Measurements from ENCODE around the gene UBN1.

UBN1 gene

GRCh38 chr16:4811242-4811641 is 36.0 kb upstream of the UBN1 start:
- H3K9me3 Mint-ChIP-seq = no peaks in the 10 kb centered on the region
- peaks cover 58% of the 10 kb centered on the region for H3K36me3 Mint-ChIP-seq (ENCODE audit: low read depth)
- no peaks in the 10 kb centered on the region for H3K4me1 Mint-ChIP-seq (ENCODE audit: low read depth)
- no peak overlapping the region for H3K4me3 Mint-ChIP-seq
- no peak overlapping the region for H3K27ac Mint-ChIP-seq
- H3K27me3 Mint-ChIP-seq = no peaks in the 10 kb centered on the region

DNA sequence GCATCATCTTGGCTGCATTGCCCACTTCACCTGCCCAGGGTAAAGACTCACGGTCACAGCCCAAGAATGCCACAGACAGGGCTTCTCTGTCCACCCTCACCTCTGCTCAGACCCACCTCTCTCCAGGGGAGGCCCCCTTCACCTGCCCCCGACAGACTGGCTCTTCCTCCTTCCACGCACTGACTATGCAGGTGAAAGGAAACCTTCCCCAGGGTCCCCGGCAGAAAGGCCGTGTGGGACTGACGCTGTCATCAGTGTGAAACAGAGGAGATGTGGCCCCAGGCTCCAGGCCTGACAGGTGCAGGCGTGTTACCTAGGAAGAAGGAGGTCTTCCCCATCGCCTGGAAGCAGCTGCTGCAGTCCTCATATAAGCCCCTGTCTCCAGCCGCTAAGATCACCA is 35.5 kb upstream of the UBN1 start:
- Mint-ChIP-seq H3K27me3 (no peaks in the 10 kb centered on the region), H3K27ac (no peak overlapping the region), H3K4me1 (ENCODE audit: low read depth) (no peaks in the 10 kb centered on the region), H3K36me3 (ENCODE audit: low read depth) (peaks cover 62% of the 10 kb centered on the region), H3K9me3 (no peaks in the 10 kb centered on the region), H3K4me3 (no peak overlapping the region)

DNA sequence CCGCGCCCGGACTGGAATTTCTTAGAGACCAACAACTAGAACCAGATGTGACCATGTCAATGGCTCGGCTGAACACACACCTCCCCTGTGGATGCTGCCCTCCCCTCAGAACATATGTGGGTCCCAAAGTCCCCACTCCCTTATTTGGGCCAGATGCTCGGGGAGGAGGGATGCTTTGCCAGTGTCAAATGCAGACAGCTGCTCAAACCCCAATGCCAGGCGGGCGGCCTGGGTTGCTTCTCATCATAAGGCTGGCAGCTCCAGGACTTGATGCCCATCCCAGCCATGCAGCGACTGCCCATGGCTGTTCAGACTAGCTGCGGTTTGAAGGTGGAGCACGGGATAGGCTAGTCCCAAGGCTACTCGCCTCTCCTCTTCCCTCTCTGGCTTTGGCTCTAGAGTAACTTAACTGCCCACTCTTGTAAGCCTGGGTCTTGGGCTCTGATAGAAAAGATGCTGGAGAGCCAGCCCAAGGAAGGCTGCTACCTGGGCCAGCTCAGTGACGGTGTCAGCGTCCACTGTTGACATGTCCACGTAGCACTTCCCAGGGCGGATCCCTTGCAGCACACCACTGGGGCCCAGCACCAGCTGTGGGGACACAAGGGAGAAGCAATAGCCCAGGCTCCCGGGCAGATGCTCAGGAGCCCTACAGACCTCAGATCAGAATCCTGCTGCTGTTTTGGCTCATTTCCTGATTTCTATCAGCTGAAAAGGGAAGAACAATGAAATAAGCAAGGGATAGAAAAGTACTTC is 33.9 kb upstream of the UBN1 start:
- H3K4me1 Mint-ChIP-seq (ENCODE audit: low read depth) = no peaks in the 10 kb centered on the region
- no peak overlapping the region for H3K27ac Mint-ChIP-seq
- no peaks in the 10 kb centered on the region for H3K9me3 Mint-ChIP-seq
- H3K36me3 Mint-ChIP-seq (ENCODE audit: low read depth) = peaks cover 59% of the 10 kb centered on the region
- H3K27me3 Mint-ChIP-seq = no peaks in the 10 kb centered on the region
- no peak overlapping the region for H3K4me3 Mint-ChIP-seq

DNA sequence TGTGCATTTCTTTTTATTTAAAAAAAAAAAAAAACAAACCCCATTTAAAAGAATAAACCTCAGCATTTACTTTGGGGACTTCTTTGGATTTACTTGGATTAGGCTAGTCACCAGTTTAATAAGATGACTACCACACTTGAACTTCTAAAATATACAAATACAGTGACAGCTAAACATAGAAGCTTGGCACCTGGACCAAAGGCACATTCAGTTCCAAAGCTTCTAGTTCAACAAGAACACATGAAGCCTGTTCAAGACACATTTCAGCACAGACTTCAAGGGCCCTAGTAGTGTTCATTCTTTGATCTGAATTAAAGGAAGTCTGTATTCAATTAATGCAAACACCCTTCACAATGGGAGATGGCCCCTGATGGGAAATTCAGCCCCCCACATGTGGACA is 33.2 kb upstream of the UBN1 start:
- H3K27ac Mint-ChIP-seq = no peak overlapping the region
- H3K36me3 Mint-ChIP-seq (ENCODE audit: low read depth) = peaks cover 64% of the 10 kb centered on the region
- no peaks in the 10 kb centered on the region for H3K27me3 Mint-ChIP-seq
- H3K4me3 Mint-ChIP-seq = no peak overlapping the region
- H3K9me3 Mint-ChIP-seq = no peaks in the 10 kb centered on the region
- H3K4me1 Mint-ChIP-seq (ENCODE audit: low read depth) = no peaks in the 10 kb centered on the region

DNA sequence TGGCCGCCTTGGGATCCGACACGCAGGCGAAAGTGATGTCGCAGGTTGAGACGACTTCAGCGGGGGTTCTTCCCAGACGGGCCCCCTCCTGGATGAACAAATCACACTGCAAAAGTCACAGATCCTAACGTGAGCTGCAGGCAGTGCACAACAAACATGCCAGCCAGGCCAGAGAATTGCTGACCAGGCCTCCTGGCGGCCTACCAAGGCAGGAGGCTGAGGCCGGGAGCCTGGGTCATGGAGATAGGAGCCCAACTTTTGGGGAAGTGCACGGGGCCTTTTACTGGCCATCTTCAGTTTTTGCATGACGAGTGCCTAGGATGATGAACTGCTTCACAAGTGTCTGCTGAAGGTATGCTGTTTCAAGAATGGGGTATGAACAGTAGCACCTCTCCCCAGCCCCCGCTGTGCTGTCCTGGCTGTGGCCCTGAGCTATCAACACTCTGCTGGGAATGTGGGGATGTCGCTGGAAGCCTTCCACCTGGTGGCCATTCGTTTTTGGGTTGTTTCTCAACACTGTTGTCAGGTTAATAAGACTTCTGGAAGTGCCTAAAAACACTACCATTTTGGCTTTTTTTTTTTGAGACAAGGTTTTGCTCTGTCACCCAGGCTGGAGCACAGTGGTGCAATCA is 32.6 kb upstream of the UBN1 start:
- H3K4me3 Mint-ChIP-seq = no peak overlapping the region
- H3K9me3 Mint-ChIP-seq = no peaks in the 10 kb centered on the region
- H3K27me3 Mint-ChIP-seq = no peaks in the 10 kb centered on the region
- H3K36me3 Mint-ChIP-seq (ENCODE audit: low read depth) = peaks cover 63% of the 10 kb centered on the region
- no peak overlapping the region for H3K27ac Mint-ChIP-seq
- no peaks in the 10 kb centered on the region for H3K4me1 Mint-ChIP-seq (ENCODE audit: low read depth)

DNA sequence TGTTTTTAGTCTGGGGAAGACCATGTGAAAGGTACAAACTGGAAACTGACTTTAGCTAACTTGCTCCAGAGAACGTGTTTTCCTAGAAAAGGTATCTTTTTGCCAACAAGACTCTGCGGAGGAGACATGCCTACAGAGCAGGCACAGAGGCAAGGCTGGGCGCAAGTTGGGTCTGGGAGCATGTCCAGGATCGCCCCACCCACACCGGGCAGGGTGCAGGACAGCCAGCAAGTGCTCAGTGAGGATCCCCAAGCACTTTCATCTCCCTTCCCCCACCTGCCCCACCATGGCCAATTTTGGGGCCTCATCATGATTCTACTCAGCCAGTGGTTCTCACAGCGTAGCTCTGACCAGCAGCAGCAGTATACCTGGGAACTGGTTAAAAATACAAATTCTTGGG is 26.6 kb upstream of the UBN1 start:
- no peaks in the 10 kb centered on the region for H3K27me3 Mint-ChIP-seq
- peaks cover 64% of the 10 kb centered on the region for H3K36me3 Mint-ChIP-seq (ENCODE audit: low read depth)
- H3K27ac Mint-ChIP-seq = no peak overlapping the region
- H3K4me1 Mint-ChIP-seq (ENCODE audit: low read depth) = no peaks in the 10 kb centered on the region
- H3K4me3 Mint-ChIP-seq = no peak overlapping the region
- no peaks in the 10 kb centered on the region for H3K9me3 Mint-ChIP-seq

- H3K4me3 Mint-ChIP-seq = no peak overlapping the region
- H3K27me3 Mint-ChIP-seq = no peaks in the 10 kb centered on the region
- no peak overlapping the region for H3K27ac Mint-ChIP-seq
- no peaks in the 10 kb centered on the region for H3K9me3 Mint-ChIP-seq
- no peaks in the 10 kb centered on the region for H3K4me1 Mint-ChIP-seq (ENCODE audit: low read depth)
- peaks cover 65% of the 10 kb centered on the region for H3K36me3 Mint-ChIP-seq (ENCODE audit: low read depth)
These were observed 22.1 kb upstream of the UBN1 start for GRCh38 chr16:4825196-4825595.

- Mint-ChIP-seq H3K9me3 (no peaks in the 10 kb centered on the region), H3K4me3 (no peak overlapping the region), H3K27ac (no peak overlapping the region), H3K4me1 (ENCODE audit: low read depth) (no peaks in the 10 kb centered on the region), H3K36me3 (ENCODE audit: low read depth) (peaks cover 65% of the 10 kb centered on the region), H3K27me3 (no peaks in the 10 kb centered on the region)
These were observed 20.8 kb upstream of the UBN1 start for GRCh38 chr16:4826526-4826925.

DNA sequence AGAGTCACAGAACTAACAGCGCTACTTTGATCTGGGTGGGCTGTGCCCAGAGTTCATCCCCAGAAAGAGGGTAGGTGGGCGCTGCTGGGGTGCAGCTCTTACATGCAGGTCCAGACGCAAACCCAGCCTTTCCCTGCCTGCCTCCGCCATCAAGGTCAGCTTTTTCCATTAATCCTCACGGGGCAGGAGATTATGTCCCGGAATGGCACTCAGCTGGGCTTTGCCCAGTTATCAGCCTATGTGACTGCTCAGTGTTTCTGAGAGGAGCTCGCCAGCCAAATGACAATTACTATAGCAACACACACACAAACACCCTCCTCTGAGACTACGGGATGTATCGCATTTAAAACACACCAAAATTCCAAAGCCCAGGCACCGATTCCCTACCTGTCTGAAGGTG is 20.3 kb upstream of the UBN1 start:
- peaks cover 63% of the 10 kb centered on the region for H3K36me3 Mint-ChIP-seq (ENCODE audit: low read depth)
- no peak overlapping the region for H3K27ac Mint-ChIP-seq
- no peaks in the 10 kb centered on the region for H3K9me3 Mint-ChIP-seq
- no peaks in the 10 kb centered on the region for H3K27me3 Mint-ChIP-seq
- no peak overlapping the region for H3K4me3 Mint-ChIP-seq
- no peaks in the 10 kb centered on the region for H3K4me1 Mint-ChIP-seq (ENCODE audit: low read depth)

GRCh38 chr16:4828567-4829321 is 18.5 kb upstream of the UBN1 start:
- peaks cover 11% of the 10 kb centered on the region for H3K4me1 Mint-ChIP-seq (ENCODE audit: low read depth)
- no peak overlapping the region for H3K4me3 Mint-ChIP-seq
- H3K27ac Mint-ChIP-seq = no peak overlapping the region
- no peaks in the 10 kb centered on the region for H3K9me3 Mint-ChIP-seq
- H3K27me3 Mint-ChIP-seq = no peaks in the 10 kb centered on the region
- H3K36me3 Mint-ChIP-seq (ENCODE audit: low read depth) = peaks cover 63% of the 10 kb centered on the region

- Mint-ChIP-seq H3K4me1 (ENCODE audit: low read depth) (peaks cover 14% of the 10 kb centered on the region), H3K27ac (no peak overlapping the region), H3K27me3 (no peaks in the 10 kb centered on the region), H3K9me3 (no peaks in the 10 kb centered on the region), H3K36me3 (ENCODE audit: low read depth) (peaks cover 48% of the 10 kb centered on the region), H3K4me3 (no peak overlapping the region)
These were observed 16.9 kb upstream of the UBN1 start for GRCh38 chr16:4830408-4830807.

DNA sequence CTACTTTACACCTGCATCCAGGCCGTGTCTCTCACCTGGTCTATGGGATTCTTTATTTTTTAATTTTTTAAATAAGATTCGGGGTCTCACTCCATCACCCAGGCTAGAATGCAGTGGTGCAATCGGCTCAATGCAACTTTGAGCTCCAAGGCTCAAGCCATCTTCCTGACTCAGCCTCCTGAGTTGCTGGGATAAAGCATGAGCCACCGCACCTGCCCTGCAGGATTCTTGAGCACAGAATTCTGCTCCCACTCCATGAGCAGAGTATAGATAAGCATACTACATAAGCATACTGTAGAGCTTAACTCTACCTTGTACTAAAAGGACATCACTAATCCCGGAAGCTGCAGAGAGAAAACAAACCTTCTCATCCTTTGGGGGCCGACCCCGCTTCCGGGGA is 15.7 kb upstream of the UBN1 start:
- H3K36me3 Mint-ChIP-seq (ENCODE audit: low read depth) = peaks cover 50% of the 10 kb centered on the region
- H3K27ac Mint-ChIP-seq = no peak overlapping the region
- no peaks in the 10 kb centered on the region for H3K27me3 Mint-ChIP-seq
- no peaks in the 10 kb centered on the region for H3K9me3 Mint-ChIP-seq
- no peak overlapping the region for H3K4me3 Mint-ChIP-seq
- H3K4me1 Mint-ChIP-seq (ENCODE audit: low read depth) = peaks cover 14% of the 10 kb centered on the region

DNA sequence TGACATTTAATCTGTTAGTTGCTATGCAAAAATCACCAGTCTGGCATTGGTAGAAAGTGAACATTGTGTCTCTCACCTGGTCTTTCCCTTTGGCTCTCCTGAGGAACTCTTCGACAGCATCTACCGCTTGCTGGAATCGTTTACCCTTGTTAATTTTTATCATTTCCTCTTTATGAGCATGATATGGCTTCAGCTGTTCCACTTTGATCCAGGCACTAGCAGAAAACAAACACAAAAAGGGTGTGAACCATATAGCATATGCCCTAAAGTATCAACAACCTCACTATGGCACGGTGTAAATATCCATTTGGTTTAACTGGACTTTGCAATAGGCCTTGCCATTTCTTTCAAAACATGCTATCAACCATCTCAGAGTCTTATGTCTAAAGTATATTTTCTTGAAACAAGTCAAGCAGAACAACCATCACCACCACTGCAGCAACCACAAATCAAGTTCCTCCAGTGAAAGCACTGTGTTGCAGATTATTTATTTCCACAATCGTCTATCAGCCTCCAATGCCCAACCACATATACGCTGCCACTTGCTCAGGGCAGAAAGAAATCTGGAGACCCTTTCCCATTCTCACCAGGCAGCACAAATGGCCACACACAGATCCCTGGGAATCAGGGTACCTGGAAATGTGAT is 14.5 kb upstream of the UBN1 start:
- Mint-ChIP-seq H3K4me1 (ENCODE audit: low read depth) (peaks cover 14% of the 10 kb centered on the region), H3K36me3 (ENCODE audit: low read depth) (peaks cover 50% of the 10 kb centered on the region), H3K4me3 (no peak overlapping the region), H3K27me3 (no peaks in the 10 kb centered on the region), H3K9me3 (no peaks in the 10 kb centered on the region), H3K27ac (peak overlapping the region; percentile 45)

DNA sequence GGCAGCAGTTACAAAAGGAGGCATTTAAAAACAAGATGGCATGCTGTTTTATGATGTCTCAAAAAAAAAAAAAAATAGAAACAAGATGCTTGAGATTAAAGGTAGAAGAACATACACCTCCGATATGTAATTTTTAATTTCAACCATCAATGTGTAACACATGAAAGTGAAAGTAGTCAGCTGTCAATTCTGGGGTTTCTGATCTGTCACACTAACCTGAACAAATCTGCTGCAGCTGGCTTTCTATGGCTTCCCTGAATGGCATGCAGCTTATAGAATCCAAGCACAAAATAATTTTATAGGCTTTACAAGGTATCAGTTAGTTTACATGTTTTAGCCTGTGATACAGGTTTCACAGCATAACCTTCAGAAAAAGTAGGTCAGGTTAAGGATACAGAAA is 13.7 kb upstream of the UBN1 start:
- Mint-ChIP-seq H3K4me1 (ENCODE audit: low read depth) (peaks cover 14% of the 10 kb centered on the region), H3K4me3 (no peak overlapping the region), H3K9me3 (no peaks in the 10 kb centered on the region), H3K36me3 (ENCODE audit: low read depth) (peaks cover 51% of the 10 kb centered on the region), H3K27me3 (no peaks in the 10 kb centered on the region), H3K27ac (no peak overlapping the region)

- Mint-ChIP-seq H3K36me3 (ENCODE audit: low read depth) (peaks cover 55% of the 10 kb centered on the region), H3K9me3 (no peaks in the 10 kb centered on the region), H3K4me1 (ENCODE audit: low read depth) (peaks cover 14% of the 10 kb centered on the region), H3K27me3 (no peaks in the 10 kb centered on the region), H3K4me3 (no peak overlapping the region), H3K27ac (no peak overlapping the region)
These were observed 10.6 kb upstream of the UBN1 start for GRCh38 chr16:4836727-4837126.

Measured in stimulated activated naive CD8-positive, alpha-beta T cell treated with anti-CD3 and anti-CD28 coated beads, Interleukin-15, Interleukin-2, amounts not matched to agents 100 ng/mL and 50 ng/mL, for 24 hours (primary cell).